Stomach (tissue), 9 donors: ENCODE results near the gene CDHR5. TPM values are rescaled to one million over a fixed set of nuclear protein-coding genes. Genes with fewer than 3 reads are reported as not detected.
A peak's percentile ranks its signal among the peaks of the same experiment; 100 is the strongest.

Source experiments
- DNase-seq, 2 donors: peaks; one replicate each; pipeline versions ENCODE4 v3.0.0 to v3.0.0-alpha.2; 2013 to 2019
- H3K27ac ChIP-seq, 5 donors: fragments of 200-600 bp in 4 of 5; sonication (generic) in 4 of 5; one replicate each; pipeline ENCODE4 v1.5.1; 2013 to 2019; ENCODE audit warnings: mild to moderate bottlenecking in 1 of 5, moderate library complexity in 1 of 5
- H3K27me3 ChIP-seq, 3 donors: fragments of 200-600 bp; sonication (generic); one replicate each; pipeline ENCODE4 v1.5.1; 2017 to 2019; ENCODE audit warnings: mixed run types in 1 of 3
- H3K36me3 ChIP-seq, 4 donors: fragments of 200-600 bp; sonication (generic); 1 replicate in 3 of 4; 2 replicates in 1 of 4; pipeline ENCODE4 v1.5.1; 2016 to 2019
- H3K4me1 ChIP-seq, 4 donors: fragments of 200-600 bp; sonication (generic); one replicate each; pipeline ENCODE4 v1.5.1; 2016 to 2019
- H3K4me3 ChIP-seq, 4 donors: fragments of 200-600 bp; sonication (generic) in 3 of 4; one replicate each; pipeline ENCODE4 v1.5.1; 2016 to 2019; ENCODE audit warnings: mild to moderate bottlenecking in 1 of 4
- H3K9me3 ChIP-seq, 4 donors: fragments of 200-600 bp; sonication (generic); one replicate each; pipeline ENCODE4 v1.5.1; 2016 to 2019
- CTCF ChIP-seq, 7 experiments: fragments of 450-650 bp in 4 of 7; fragments of 200-600 bp in 3 of 7; sonication (generic) in 3 of 7; IDR thresholded peaks; one replicate each; pipeline ENCODE4 v1.5.1; 2016 to 2019; ENCODE audit warnings: antibody characterized with exemption in 7 of 7, control low read depth in 2 of 7, mild to moderate bottlenecking in 1 of 7
- EP300 ChIP-seq: sonication (generic); formaldehyde crosslinking; IDR thresholded peaks from one replicate; pipeline ENCODE4 v1.6.1; 2017; ENCODE audit warnings: antibody characterized with exemption
- POLR2A ChIP-seq, 4 donors: fragments of 450-650 bp; IDR thresholded peaks; one replicate each; pipeline ENCODE4 v1.6.1; 2016; ENCODE audit warnings: antibody characterized with exemption in 4 of 4, control low read depth in 2 of 4, mild to moderate bottlenecking in 1 of 4, moderate library complexity in 1 of 4
- POLR2AphosphoS5 ChIP-seq, 3 donors: sonication (generic); formaldehyde crosslinking; IDR thresholded peaks; one replicate each; pipeline ENCODE4 v1.6.1; 2016; ENCODE audit warnings: antibody characterized with exemption in 3 of 3
- WGBS, 5 donors: extraction: QIAGEN DNeasy Blood & Tissue Kit in 3 of 5; methylation state at CpG; one replicate each; pipeline versions ENCODE4 v1.1.5 to v1.1.7; 2013 to 2018; 5-methylcytosine and 5-hydroxymethylcytosine counted together
- intact Hi-C: fragments of 100-400 bp; cut with DNase I; formaldehyde crosslinking; loops from one replicate; pipeline ENCODE4 v1.15.1; 2023; ENCODE audit warnings: low total_unique reads
- polyA plus RNA-seq, 3 donors: library from polyadenylated mRNA; stranded (reverse); fragments of 200-250 nt; gene quantifications; one replicate each; pipeline ENCODE4 v1.2.3, GENCODE V29; 2013
- small RNA-seq, 4 donors: library from RNA; depleted of rRNA; stranded (forward); fragments of <200 nt; gene quantifications; one replicate each; pipeline ENCODE3, GENCODE V24; 2016
- total RNA-seq, 5 donors: library from RNA; depleted of rRNA; stranded (reverse); fragments of >200 nt; gene quantifications; one replicate each; pipeline versions ENCODE4 v1.1.0 to v1.2.3, GENCODE V29; 2014 to 2016
- donor health status: healthy with polysubstance abuse.
- donor health status: Bipolar disorder and iron deficiency.
- donor health status: healthy.

CDHR5 gene
- total and polyA plus RNA-seq, 8 donors: 0.38 to 92.1 (median 2.8) TPM

GRCh38 chr11:567629-568292, 57.0 kb downstream of the CDHR5 start:
- Histone ChIP-seq H3K4me1 (peaks cover 19 to 44% (median 42%) of the 10 kb centered on the region in 4 donors), H3K9me3 (no peaks in the 10 kb centered on the region), H3K27ac (peak overlapping the region; percentile 82 to 94 (median 90)), H3K36me3 (peaks cover 0 to 16% (median 7%) of the 10 kb centered on the region in 4 donors), H3K4me3 (peak overlapping the region; percentile 62 to 69 (median 64)), H3K27me3 (peaks cover 0 to 9% (median 0%) of the 10 kb centered on the region in 3 donors)
- intact Hi-C loops: no loop called here
- TF ChIP-seq EP300 (no peak), CTCF (IDR thresholded peaks at IDR 0.05) (no peak), POLR2A (IDR thresholded peaks at IDR 0.05) (no peak), POLR2AphosphoS5 (IDR thresholded peaks at IDR 0.05) (no peak)
- WGBS, 5 donors: 12 to 31% (median 22%) methylated on average over 12 to 41 of the region's 41 CpGs
- DNase-seq: no peak

GRCh38 chr11:567011-567628, 57.6 kb downstream of the CDHR5 start:
- intact Hi-C loops: no loop called here
- TF ChIP-seq EP300: no peak
- TF ChIP-seq CTCF (IDR thresholded peaks at IDR 0.05): no peak
- no peak for TF ChIP-seq POLR2AphosphoS5 (IDR thresholded peaks at IDR 0.05)
- TF ChIP-seq POLR2A (IDR thresholded peaks at IDR 0.05): no peak
- peaks cover 25 to 50% (median 48%) of the 10 kb centered on the region in 4 donors for H3K4me1 ChIP-seq
- H3K36me3 ChIP-seq: peaks cover 0 to 16% (median 7%) of the 10 kb centered on the region in 4 donors
- DNase-seq: peak in 1 of 2 donors; percentile 46
- H3K4me3 ChIP-seq: peak overlapping the region in 3 of 4 donors; percentile 62 to 69 (median 65)
- 45 to 68% (median 66%) methylated on average over 4 to 18 of the region's 18 CpGs for WGBS, 5 donors
- peaks cover 0 to 9% (median 0%) of the 10 kb centered on the region in 3 donors for H3K27me3 ChIP-seq
- peak overlapping the region; percentile 82 to 94 (median 90) for H3K27ac ChIP-seq
- H3K9me3 ChIP-seq: no peaks in the 10 kb centered on the region

Small RNA genes within 50 kb of the gene (small RNA-seq; reads per million reads assigned to genes)
- 4.2 to 32.6 (median 14.0) reads per million in 4 donors for gene MIR210

Other genes with a start within 250 kb of the CDHR5 start
- gene PKP3, start 230.7 kb downstream of the CDHR5 start, total RNA-seq: 100 to 1,000 TPM in 3 of 5 donors, 10 to 100 TPM in 2; 26.3 to 356 (median 141) TPM
- 10 to 100 TPM; 31.1 to 94.5 (median 41.7) TPM for gene PKP3, start 230.7 kb downstream of the CDHR5 start, polyA plus RNA-seq
- 100 to 1,000 TPM in 3 of 5 donors, 10 to 100 TPM in 2; 11.4 to 325 (median 110) TPM for gene SIGIRR, start 210.0 kb downstream of the CDHR5 start, total RNA-seq
- 100 to 1,000 TPM; 110 to 227 (median 164) TPM for gene SIGIRR, start 210.0 kb downstream of the CDHR5 start, polyA plus RNA-seq
- 100 to 1,000 TPM in 1 of 5 donors, 10 to 100 TPM in 3, 1 to 10 TPM in 1; 5.7 to 208 (median 40.2) TPM for gene ANO9, start 182.9 kb downstream of the CDHR5 start, total RNA-seq
- 10 to 100 TPM in 2 of 3 donors, 1 to 10 TPM in 1; 9.8 to 37.6 (median 12.8) TPM for gene ANO9, start 182.9 kb downstream of the CDHR5 start, polyA plus RNA-seq
- 100 to 1,000 TPM in 2 of 5 donors, 10 to 100 TPM in 3; 16.5 to 264 (median 59.0) TPM for gene PTDSS2, start 174.7 kb downstream of the CDHR5 start, total RNA-seq
- gene PTDSS2, start 174.7 kb downstream of the CDHR5 start, polyA plus RNA-seq: 10 to 100 TPM; 11.6 to 24.3 (median 22.3) TPM
- 100 to 1,000 TPM in 4 of 5 donors, 10 to 100 TPM in 1; 61.3 to 260 (median 137) TPM for gene RNH1, start 117.7 kb downstream of the CDHR5 start, total RNA-seq
- 100 to 1,000 TPM in 2 of 3 donors, 10 to 100 TPM in 1; 95.3 to 149 (median 106) TPM for gene RNH1, start 117.7 kb downstream of the CDHR5 start, polyA plus RNA-seq
- gene HRAS, start 89.4 kb downstream of the CDHR5 start, total RNA-seq: 10 to 100 TPM; 14.2 to 87.5 (median 21.6) TPM
- gene HRAS, start 89.4 kb downstream of the CDHR5 start, polyA plus RNA-seq: 100 to 1,000 TPM; 108 to 181 (median 131) TPM
- gene LRRC56, start 87.4 kb downstream of the CDHR5 start, total RNA-seq: 1 to 10 TPM in 3 of 5 donors, under 1 TPM in 1, not detected in 1; 0.18 to 8.1 (median 3.3) TPM
- 1 to 10 TPM; 2.1 to 2.9 (median 2.9) TPM for gene LRRC56, start 87.4 kb downstream of the CDHR5 start, polyA plus RNA-seq
- gene LMNTD2, start 64.2 kb downstream of the CDHR5 start, total RNA-seq: 10 to 100 TPM in 3 of 5 donors, 1 to 10 TPM in 1, under 1 TPM in 1; 0.55 to 92.7 (median 12.8) TPM
- gene LMNTD2, start 64.2 kb downstream of the CDHR5 start, polyA plus RNA-seq: 1 to 10 TPM; 6.3 to 9.2 (median 7.2) TPM
- 100 to 1,000 TPM in 2 of 5 donors, 10 to 100 TPM in 3; 16.7 to 330 (median 86.6) TPM for gene RASSF7, start 64.0 kb downstream of the CDHR5 start, total RNA-seq
- 100 to 1,000 TPM in 2 of 3 donors, 10 to 100 TPM in 1; 73.0 to 121 (median 103) TPM for gene RASSF7, start 64.0 kb downstream of the CDHR5 start, polyA plus RNA-seq
- gene PHRF1, start 48.5 kb downstream of the CDHR5 start, total RNA-seq: 10 to 100 TPM; 17.5 to 60.8 (median 29.9) TPM
- 10 to 100 TPM in 1 of 3 donors, 1 to 10 TPM in 2; 7.9 to 14.8 (median 9.4) TPM for gene PHRF1, start 48.5 kb downstream of the CDHR5 start, polyA plus RNA-seq
- 10 to 100 TPM in 4 of 5 donors, 1 to 10 TPM in 1; 5.7 to 49.1 (median 22.5) TPM for gene IRF7, start 9.0 kb downstream of the CDHR5 start, total RNA-seq
- 10 to 100 TPM; 33.0 to 43.8 (median 40.8) TPM for gene IRF7, start 9.0 kb downstream of the CDHR5 start, polyA plus RNA-seq
- 1 to 10 TPM in 1 of 5 donors, not detected in 4; 3.1 TPM for gene SCT, start 2.2 kb upstream of the CDHR5 start, total RNA-seq
- gene SCT, start 2.2 kb upstream of the CDHR5 start, polyA plus RNA-seq: under 1 TPM in 1 of 3 donors, not detected in 2; 0.95 TPM
- gene DRD4, start 12.3 kb upstream of the CDHR5 start, total RNA-seq: not detected
- gene DRD4, start 12.3 kb upstream of the CDHR5 start, polyA plus RNA-seq: 1 to 10 TPM in 1 of 3 donors, under 1 TPM in 2; 0.19 to 1.7 (median 0.50) TPM
- gene DEAF1, start 70.3 kb upstream of the CDHR5 start, total RNA-seq: 100 to 1,000 TPM in 1 of 5 donors, 10 to 100 TPM in 4; 12.3 to 111 (median 29.4) TPM
- gene DEAF1, start 70.3 kb upstream of the CDHR5 start, polyA plus RNA-seq: 10 to 100 TPM; 41.4 to 51.8 (median 45.1) TPM
- gene TMEM80, start 70.9 kb upstream of the CDHR5 start, total RNA-seq: 10 to 100 TPM in 4 of 5 donors, 1 to 10 TPM in 1; 4.9 to 46.5 (median 21.5) TPM
- gene TMEM80, start 70.9 kb upstream of the CDHR5 start, polyA plus RNA-seq: 10 to 100 TPM in 2 of 3 donors, 1 to 10 TPM in 1; 9.0 to 30.8 (median 18.1) TPM
- 100 to 1,000 TPM in 4 of 5 donors, 10 to 100 TPM in 1; 45.0 to 617 (median 306) TPM for gene EPS8L2, start 81.3 kb upstream of the CDHR5 start, total RNA-seq
- gene EPS8L2, start 81.3 kb upstream of the CDHR5 start, polyA plus RNA-seq: 100 to 1,000 TPM in 1 of 3 donors, 10 to 100 TPM in 2; 91.5 to 190 (median 96.2) TPM
- gene TALDO1, start 122.5 kb upstream of the CDHR5 start, total RNA-seq: 100 to 1,000 TPM in 4 of 5 donors, 10 to 100 TPM in 1; 85.9 to 258 (median 175) TPM
- 100 to 1,000 TPM; 139 to 214 (median 208) TPM for gene TALDO1, start 122.5 kb upstream of the CDHR5 start, polyA plus RNA-seq
- 10 to 100 TPM in 4 of 5 donors, 1 to 10 TPM in 1; 9.9 to 68.1 (median 13.4) TPM for gene GATD1, start 152.5 kb upstream of the CDHR5 start, total RNA-seq
- gene GATD1, start 152.5 kb upstream of the CDHR5 start, polyA plus RNA-seq: 10 to 100 TPM; 21.0 to 63.2 (median 24.7) TPM
- gene CEND1, start 165.1 kb upstream of the CDHR5 start, total RNA-seq: not detected
- gene CEND1, start 165.1 kb upstream of the CDHR5 start, polyA plus RNA-seq: under 1 TPM in 1 of 3 donors, not detected in 2; 0.23 TPM
- gene SLC25A22, start 173.3 kb upstream of the CDHR5 start, total RNA-seq: 1 to 10 TPM in 4 of 5 donors, not detected in 1; 5.5 to 9.8 (median 7.4) TPM
- gene SLC25A22, start 173.3 kb upstream of the CDHR5 start, polyA plus RNA-seq: 10 to 100 TPM; 10.1 to 11.9 (median 11.8) TPM
- gene PIDD1, start 180.3 kb upstream of the CDHR5 start, total RNA-seq: 100 to 1,000 TPM in 1 of 5 donors, 10 to 100 TPM in 3, 1 to 10 TPM in 1; 5.9 to 503 (median 57.1) TPM
- 10 to 100 TPM; 20.5 to 25.6 (median 25.5) TPM for gene PIDD1, start 180.3 kb upstream of the CDHR5 start, polyA plus RNA-seq
- 1,000 to 10,000 TPM in 1 of 5 donors, 100 to 1,000 TPM in 4; 360 to 5,956 (median 454) TPM for gene RPLP2, start 185.0 kb upstream of the CDHR5 start, total RNA-seq
- gene RPLP2, start 185.0 kb upstream of the CDHR5 start, polyA plus RNA-seq: 1,000 to 10,000 TPM; 1,397 to 2,170 (median 1,669) TPM
- 100 to 1,000 TPM in 3 of 5 donors, 10 to 100 TPM in 2; 33.4 to 385 (median 139) TPM for gene PNPLA2, start 194.0 kb upstream of the CDHR5 start, total RNA-seq
- 10 to 100 TPM; 41.7 to 85.1 (median 77.8) TPM for gene PNPLA2, start 194.0 kb upstream of the CDHR5 start, polyA plus RNA-seq
- 100 to 1,000 TPM in 4 of 5 donors, 10 to 100 TPM in 1; 12.7 to 556 (median 165) TPM for gene CRACR2B, start 203.0 kb upstream of the CDHR5 start, total RNA-seq
- 100 to 1,000 TPM; 105 to 133 (median 119) TPM for gene CRACR2B, start 203.0 kb upstream of the CDHR5 start, polyA plus RNA-seq
- 100 to 1,000 TPM; 103 to 293 (median 157) TPM for gene CD151, start 208.0 kb upstream of the CDHR5 start, total RNA-seq
- gene CD151, start 208.0 kb upstream of the CDHR5 start, polyA plus RNA-seq: 100 to 1,000 TPM in 2 of 3 donors, 10 to 100 TPM in 1; 66.7 to 262 (median 206) TPM
- gene POLR2L, start 217.6 kb upstream of the CDHR5 start, total RNA-seq: 100 to 1,000 TPM in 1 of 5 donors, 10 to 100 TPM in 4; 13.8 to 407 (median 63.4) TPM
- 100 to 1,000 TPM; 130 to 160 (median 152) TPM for gene POLR2L, start 217.6 kb upstream of the CDHR5 start, polyA plus RNA-seq
- gene TSPAN4, start 217.9 kb upstream of the CDHR5 start, total RNA-seq: 100 to 1,000 TPM in 1 of 5 donors, 10 to 100 TPM in 4; 20.5 to 116 (median 29.7) TPM
- 10 to 100 TPM; 10.5 to 29.8 (median 26.4) TPM for gene TSPAN4, start 217.9 kb upstream of the CDHR5 start, polyA plus RNA-seq